Raji (cell line): Measurements from ENCODE around the gene CDK13.

ENCODE experiments used
- POLR2A ChIP-seq: IDR thresholded peaks from 2 replicates; pipeline ENCODE4 v1.6.1; 2011; ENCODE audit warnings: low read depth, low read length, control low read depth; ENCODE audit not compliant: insufficient read depth

Gene CDK13

DNA sequence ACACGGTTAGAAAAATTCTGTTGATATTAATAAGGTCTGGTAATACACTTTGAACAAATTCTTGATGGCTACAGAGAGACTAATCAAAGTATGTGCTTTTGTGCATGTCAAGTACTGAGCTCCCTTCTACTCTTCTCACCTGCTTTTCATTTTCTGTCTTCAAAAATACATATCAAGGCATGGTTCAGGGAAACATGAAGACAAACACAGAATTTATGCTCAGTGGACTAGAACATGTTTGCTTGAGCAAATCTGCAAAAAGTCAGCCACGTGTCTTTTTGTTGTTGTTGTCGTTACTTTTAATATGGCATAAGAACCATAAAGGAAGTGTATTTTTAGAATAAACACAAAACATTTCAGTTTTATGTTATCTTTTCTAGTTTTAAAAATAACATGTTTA lies 21.9 kb downstream of the CDK13 start:
- no peak for TF ChIP-seq POLR2A

DNA sequence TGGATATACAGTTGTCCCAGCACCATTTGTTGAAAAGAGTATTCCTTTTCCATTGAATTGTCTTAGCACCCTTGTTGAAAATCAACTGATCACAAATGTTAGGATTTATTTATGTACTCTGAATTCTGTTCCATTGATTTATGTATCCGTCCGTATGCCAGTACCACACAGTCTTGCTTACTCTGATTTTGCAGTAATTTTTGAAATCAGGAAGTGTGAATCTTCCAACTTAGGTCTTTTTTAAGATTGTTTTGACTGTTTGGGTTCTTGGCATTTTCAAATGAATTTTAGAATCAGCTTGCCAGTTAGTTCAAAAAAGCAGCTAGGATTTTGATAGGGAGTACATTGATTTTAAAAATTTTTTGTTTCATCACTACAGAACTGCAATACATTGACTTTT lies 23.7 kb downstream of the CDK13 start:
- TF ChIP-seq POLR2A: no peak

DNA sequence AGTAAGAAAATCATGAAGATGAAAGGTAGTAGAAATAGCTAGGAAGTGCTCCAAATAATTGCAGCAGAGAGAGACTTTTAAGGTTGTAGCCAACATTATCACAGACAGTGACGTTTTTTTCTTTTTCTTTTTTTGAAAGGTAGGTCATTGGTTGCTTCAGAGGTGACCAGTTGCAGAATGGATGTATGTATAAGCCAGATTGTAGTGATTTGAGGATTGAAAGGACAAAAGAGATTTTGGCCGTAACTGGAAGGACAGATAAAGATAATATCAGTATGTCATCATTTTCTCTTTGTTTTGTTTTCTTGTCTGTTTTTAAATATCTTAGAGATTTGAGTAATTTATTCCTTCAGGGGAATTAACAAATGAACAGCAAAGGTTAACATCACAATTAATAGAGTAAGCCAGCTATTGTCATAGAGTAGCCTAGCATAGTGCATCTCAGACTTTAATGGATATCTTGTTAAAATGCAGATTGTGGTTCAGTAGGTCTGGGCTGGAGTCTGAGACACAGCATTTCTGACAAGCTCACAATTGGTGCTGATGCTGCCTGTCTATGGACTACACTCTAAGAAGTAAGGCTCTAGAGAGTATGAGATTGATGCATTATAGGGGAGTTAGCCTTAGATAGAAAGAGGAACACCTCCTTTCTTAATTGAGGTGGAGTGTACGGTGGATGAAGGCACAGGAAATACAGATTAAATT lies 28.3 kb downstream of the CDK13 start:
- TF ChIP-seq POLR2A: no peak

DNA sequence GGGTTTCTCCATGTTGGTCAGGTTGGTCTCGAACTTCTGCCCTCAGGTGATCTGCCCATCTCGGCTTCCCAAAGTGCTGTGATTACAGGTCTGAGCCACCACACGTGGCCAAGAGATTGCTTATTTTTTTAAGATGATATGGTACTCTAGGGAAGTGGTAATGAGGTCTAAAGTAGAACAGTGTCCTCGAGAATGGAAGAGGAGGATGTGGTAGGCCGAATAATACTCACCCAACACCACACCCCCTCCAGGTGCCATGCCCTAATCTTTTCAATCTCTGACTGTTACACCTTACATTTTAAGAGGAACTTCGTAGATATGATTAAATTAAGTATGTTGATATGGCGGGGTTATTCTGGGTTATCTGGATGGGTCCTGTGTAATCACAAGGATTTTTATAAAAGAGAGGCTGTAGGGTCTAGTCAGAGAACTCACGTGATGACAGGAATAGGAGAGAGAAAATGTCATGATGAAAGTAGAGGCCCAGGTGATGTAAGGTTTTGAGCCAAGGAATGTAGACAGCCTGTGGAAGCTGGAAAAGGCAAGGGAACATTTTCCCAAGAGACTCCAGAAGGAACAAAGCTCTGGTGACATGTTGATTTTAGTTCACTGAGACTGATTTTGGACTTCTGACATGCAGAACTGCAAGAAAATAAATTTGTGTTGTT lies 29.5 kb downstream of the CDK13 start:
- TF ChIP-seq POLR2A: no peak

DNA sequence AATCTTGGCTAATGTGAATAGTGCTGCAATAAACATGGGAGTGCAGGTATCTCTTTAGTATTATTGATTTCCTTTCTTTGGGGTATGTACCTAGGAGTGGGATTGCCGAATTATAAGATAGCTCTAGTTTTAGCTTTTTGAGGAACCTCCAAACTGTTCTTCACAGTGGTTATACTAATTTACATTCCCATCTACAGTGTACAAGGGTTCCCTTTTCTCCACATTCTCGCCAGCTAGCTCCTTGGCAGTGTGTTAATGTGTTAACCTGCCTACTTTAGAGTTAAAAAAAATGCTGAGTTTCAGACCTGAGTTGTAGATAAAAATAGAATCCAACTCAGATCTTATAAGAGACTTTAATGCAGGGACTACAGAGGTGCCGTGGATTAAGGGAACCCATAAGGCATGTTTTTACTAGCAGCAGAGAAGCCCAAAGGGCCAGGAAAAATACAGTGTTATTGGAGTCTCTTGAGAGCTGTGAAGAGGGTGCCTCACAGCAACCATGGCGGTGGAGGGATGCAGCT lies 35.4 kb downstream of the CDK13 start:
- no peak for TF ChIP-seq POLR2A

DNA sequence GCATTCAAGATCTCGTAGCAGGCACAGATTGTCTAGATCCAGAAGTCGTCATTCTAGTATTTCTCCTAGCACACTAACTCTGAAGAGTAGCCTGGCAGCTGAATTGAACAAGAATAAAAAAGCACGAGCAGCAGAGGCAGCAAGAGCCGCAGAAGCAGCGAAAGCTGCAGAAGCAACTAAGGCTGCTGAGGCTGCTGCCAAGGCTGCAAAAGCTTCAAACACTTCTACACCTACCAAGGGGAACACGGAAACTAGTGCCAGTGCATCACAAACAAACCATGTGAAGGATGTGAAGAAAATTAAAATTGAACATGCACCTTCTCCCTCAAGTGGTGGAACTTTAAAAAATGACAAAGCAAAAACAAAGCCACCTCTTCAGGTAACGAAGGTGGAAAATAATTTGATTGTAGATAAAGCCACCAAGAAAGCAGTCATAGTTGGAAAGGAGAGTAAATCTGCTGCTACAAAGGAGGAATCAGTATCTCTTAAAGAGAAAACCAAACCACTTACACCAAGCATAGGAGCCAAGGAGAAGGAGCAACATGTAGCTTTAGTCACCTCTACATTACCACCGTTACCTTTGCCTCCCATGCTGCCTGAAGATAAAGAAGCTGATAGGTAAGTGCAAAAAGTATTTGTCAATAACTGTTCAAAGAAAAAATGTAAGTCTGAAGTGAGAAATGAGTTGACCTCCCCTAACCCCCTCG lies 37.7 kb downstream of the CDK13 start:
- TF ChIP-seq POLR2A: no peak

DNA sequence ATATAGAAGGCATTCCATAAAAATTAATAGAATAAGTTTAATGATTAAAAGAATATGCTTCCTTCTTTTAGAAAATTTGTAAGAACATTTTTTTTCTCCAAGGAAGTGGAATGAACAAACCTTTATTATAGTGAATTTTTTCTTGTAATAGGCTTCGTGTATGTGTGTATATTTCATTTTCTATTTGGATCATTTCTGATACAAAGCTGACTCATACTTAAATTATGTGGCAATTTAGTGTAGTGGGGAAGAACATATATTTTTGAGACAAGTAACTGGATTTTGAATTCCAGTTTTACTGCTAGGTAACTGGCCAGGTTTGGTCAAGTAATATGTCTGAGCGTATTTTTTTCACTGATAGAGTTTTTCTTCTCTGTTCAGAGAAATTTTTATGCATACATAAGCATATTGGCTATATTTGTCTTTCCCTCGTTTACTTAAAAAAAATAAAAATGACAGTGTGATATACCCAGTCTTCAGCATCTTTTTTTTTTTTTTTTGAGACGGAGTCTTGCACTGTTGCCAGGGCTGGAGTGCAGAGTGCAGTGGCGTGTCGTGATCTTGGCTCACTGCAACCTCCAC lies 50.8 kb downstream of the CDK13 start:
- TF ChIP-seq POLR2A: no peak

DNA sequence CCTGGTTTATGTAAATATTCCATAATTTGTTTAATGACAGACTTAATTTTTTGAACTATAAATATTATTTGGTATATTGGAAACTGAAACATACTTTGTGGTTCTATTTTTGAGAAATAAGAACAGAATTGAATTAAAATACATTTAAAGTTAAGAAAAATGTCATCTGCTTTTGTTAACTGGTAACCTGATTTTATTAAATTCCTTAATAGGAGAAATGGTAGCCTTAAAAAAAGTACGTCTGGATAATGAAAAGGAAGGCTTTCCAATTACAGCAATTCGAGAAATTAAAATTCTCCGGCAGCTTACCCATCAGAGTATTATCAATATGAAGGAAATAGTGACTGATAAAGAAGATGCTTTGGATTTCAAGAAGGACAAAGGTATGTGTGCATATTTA lies 51.6 kb downstream of the CDK13 start:
- TF ChIP-seq POLR2A: no peak

DNA sequence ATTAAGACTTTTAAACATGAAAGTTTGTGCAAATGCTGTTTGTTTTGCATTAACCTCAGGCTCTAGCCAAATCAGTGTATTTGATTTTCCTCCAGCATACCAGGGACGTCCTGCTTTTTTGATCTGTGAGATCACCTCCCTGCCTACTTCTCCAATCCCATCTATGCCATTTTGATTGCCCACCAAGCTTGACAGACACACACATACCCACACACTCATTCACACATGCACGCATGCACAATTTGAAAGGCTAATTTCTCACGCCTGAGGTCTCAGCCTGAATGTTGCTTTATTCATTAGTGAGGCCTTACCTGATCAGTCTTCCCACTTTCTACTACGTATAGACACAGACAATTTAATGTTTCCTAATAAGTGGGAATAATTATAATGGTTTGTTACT lies 53.5 kb downstream of the CDK13 start:
- no peak for TF ChIP-seq POLR2A

DNA sequence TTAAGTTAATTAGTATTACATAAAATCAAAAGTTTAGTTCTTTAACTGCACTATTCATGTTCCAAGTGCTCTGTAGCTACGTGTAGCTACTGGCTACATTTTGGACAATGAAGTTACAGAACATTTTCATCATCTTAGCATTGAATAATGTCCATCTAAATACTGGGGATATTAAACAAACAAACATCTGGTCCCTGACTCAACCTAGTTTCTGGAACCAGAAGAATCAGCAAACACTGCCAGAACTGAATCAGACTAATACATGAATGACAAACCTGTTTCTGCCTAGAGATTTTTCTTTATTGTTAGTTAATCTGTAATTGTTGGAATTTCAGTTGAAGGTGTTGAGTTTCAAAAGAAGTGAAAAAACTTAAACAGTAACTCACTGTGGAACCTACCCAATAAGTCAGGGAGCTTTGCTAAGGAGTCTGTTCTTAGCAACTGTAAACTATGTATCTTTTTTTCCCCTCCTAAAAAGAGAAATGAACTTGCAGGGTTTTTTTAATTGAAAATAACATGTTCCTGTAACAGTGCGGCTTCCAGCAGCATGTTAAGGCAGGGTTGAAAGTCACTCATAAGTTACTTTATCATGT lies 58.3 kb downstream of the CDK13 start:
- TF ChIP-seq POLR2A: no peak

DNA sequence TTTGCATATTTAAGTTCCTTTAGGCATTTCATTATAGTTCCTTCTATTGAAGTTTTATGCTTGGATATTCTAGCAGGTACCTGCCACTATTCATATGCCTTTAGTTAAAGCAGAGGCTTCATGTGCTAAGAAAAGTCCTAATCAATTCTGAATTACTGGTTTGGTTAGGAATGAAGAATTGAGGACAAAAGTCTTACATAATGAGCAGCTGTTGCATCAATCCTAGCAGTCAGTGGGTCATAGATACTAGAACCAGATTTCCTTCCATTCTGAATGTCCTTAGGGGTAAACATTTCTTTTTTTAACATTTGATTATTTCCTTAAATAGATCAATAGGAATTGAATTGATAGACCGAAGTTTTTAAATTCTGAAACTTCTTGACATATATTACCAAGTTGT lies 59.2 kb downstream of the CDK13 start:
- no peak for TF ChIP-seq POLR2A

DNA sequence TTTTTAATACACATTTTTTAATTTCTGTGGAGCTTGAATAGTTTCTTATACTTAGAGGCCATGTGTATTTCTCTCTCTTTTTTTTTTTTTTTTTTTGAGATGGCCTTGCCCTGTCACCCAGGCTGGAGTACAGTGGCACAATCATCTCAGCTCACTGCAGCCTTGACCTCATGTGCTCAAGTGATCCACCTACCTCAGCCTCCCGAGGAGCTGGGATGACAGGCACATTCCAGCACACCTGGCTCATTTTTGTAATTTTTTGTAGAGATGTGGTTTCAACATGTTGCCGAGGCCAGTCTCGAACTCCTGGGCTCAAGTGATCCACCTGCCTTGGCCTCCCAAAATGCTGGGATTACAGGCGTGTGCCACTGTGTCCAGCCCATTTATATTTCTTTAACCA lies 64.3 kb downstream of the CDK13 start:
- TF ChIP-seq POLR2A: no peak

DNA sequence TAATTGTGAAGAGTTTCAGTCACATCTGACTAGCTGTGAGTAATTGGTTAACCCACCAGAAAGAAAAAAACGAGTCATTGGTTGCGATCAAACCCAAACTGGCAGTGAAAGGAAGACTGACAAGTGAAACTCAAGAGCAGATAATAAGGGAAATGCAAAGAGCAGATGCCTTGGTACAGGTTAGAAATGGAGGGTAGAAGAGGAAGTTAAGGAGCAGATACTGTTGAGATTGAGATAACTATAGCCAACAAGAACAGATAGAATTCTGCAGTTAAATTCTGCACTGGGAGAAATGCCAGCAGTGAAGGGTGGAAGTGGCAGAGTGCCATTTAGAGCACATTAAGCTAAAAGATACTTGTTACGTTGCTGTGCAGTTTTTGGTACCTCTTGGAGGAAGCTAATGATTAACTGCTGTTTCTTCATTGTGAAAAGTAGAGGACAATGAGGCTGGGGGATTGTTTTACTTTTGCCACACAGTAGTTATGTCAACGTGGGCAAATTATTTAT lies 65.8 kb downstream of the CDK13 start:
- no peak for TF ChIP-seq POLR2A

DNA sequence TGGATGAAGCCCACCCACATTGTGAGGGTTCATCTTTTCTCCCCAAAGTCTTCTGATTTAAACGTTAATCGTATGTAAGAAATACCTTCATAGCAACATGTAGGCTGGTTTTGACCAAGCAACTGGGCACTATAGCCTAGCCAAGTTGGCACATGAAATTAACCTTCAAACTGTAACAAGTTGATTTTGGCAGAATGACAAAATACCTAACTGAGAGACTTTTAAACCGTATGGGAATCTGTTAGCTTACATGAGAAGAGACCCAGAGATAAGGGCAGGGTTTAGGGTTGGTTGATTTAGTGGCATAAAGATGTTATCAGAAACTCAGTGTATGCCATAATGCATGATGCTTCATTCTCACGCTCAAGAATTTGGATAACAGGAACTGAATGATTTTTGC lies 69.5 kb downstream of the CDK13 start:
- no peak for TF ChIP-seq POLR2A

DNA sequence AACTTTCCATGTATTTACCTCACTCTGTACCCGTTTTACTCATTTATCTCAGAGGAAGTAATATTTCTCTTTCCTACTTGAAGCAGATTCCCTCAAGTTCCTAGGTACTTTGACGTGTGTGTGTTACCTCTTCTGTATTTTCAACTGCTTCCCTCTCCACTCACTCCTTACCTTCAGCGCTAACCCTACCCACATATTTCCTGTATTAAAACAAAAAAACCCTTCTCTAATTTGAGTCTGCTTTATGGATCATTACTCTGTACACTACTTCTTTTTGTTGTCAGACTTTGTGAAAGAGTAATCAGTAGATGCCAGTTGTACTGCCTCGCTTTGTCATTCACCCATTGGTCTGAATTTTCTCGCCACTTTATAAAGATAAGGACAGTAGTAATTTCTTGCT lies 74.0 kb downstream of the CDK13 start:
- no peak for TF ChIP-seq POLR2A
